Measurements from ENCODE around the gene SNED1. TPM values are rescaled to one million over a fixed set of nuclear protein-coding genes. Genes with fewer than 3 reads are reported as not detected.

The SNED1 gene
- polyA plus RNA-seq (2013, experiment 1 of 2; ENCODE audit: insufficient read length) = 3.1 TPM
- polyA plus RNA-seq (2013, experiment 2 of 2; ENCODE audit: insufficient read length) = 2.9 TPM

DNA sequence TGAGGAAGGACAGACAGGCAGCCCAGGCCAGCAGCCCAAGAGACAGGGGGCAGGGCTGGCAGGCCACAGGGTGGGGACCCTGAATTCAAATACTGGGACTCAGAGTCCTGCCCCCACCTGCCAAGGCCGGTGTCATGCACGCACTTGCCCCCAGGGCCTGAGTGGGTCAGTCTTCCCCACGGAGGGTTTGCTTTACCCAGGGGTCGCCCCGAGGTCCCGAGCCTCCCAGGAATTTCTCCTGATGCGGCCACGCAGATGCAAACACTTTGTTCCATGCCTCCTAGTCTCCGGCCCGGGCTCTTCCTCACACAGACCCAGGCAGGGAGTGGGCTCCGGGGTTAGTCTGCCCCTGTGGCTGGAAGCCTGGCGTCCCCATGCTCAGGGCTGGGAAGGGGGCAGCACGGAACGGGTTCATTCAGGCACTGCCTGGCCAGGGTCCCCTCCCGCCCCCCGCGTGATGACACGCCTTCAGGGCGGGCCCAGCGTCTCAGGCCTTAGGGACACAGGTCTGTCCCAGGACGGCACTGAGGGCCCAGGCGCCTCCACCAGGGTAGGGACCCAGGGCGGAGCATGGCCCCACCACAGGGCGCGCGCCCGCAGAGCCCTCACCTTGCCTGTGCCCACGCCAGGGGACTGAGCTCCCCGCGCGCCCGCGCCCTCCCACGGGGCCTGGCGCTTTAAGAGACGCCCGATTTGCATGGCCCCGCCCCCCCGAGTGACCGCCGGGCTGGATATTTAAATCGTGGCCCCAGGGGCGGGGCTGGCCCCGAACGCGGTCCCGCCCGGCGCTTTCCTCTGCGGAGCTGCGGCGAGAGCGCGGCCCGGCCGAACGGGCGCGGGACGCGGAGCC is at the start of gene SNED1:
Gene SNED1 (plus strand): TSS at position 763 of the 850 bp plus-strand sequence. CDS start 220 bp downstream, outside the sequence.
- peak; percentile 58 for DNase-seq

DNA sequence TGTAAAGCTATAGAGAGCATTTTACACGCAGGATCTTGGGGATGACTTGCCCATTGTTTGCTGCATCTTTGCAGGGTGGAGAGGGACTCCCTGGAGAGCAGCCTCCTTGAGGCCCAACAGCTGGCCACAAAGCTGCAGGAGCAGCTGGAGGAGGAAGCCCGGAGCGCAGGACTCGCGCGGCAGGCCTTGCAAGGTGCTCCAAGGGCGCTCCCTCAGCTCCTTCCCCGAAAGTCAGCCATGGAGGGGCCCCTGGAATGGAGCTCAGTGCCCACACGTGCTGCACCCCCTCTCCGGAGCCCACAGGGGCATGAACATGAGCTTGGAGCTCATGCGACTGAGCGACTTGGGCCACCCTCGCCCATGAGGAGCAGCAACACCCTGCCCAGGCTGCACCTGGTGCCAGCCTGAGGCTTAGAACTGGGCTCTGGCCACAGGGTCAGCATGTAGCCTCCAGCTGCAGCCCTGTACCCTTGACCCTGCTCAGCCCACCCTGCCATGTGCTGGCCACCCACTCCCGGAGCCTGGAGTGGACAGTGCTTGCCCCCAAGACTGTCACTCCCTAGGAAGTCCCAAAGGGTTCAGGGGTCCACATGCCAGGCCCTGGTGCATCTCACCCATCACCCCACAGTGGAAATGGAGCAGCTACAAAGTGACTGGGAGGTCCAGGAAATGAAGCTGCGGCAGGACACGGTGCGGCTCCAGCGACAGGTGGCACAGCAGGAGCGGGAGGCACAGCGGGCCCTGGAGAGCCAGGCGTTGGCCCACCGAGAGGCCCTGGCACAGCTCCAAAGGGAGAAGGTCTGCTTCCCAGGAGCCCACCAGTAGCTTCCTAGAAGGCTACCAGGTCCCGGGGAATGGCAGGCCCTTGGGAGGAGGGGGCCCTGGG is 49.3 kb upstream of the SNED1 start:
- no peak for DNase-seq

GRCh38 chr2:240949791-240950705 is 48.4 kb upstream of the SNED1 start:
- no peak for DNase-seq

- DNase-seq = no peak
These were observed 47.3 kb upstream of the SNED1 start for GRCh38 chr2:240951045-240951594.

- no peak for DNase-seq
These were observed 45.7 kb upstream of the SNED1 start for GRCh38 chr2:240952496-240953246.

GRCh38 chr2:240953426-240954410 is 44.7 kb upstream of the SNED1 start:
- DNase-seq = no peak

GRCh38 chr2:240954436-240955305 is 43.7 kb upstream of the SNED1 start:
- DNase-seq = no peak

GRCh38 chr2:240955306-240956170 is 42.9 kb upstream of the SNED1 start:
- no peak for DNase-seq

DNA sequence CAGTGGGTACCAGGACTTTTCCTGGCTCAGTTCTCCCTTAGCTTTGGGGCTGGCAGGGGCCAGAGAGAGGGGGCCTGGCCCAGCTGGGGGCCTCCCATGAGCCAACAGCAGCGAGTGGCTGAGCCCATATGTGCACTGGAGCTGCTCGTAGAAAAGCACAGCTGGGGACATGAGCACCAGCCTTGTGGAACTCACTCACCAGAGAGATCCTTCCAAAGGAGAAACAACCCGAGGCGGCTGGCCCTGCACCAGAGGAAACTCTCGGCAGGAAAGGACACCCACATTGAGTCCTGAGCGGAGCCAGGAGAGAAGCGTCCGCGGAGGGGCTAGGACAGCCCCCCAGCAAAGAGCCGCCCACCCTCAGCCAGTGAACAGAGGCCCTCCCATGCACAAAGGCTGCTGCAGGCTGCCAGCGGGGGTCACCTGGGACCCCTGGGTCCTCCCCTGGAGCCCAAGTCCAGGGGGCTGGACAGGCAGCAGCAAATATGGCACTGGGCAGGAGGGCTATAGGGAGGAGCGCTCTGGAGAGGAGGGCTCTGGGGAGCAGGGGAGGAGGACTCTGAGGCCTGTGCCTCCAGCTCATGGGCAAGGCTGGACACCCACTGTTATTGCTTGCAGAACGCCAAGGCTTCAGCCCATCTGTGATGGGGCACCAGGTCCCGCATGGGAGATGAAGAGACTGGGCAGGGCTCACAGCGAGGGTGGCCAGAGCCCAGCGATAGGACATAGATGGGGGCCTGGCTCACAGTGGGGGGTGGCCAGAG is 42.1 kb upstream of the SNED1 start:
- no peak for DNase-seq

DNA sequence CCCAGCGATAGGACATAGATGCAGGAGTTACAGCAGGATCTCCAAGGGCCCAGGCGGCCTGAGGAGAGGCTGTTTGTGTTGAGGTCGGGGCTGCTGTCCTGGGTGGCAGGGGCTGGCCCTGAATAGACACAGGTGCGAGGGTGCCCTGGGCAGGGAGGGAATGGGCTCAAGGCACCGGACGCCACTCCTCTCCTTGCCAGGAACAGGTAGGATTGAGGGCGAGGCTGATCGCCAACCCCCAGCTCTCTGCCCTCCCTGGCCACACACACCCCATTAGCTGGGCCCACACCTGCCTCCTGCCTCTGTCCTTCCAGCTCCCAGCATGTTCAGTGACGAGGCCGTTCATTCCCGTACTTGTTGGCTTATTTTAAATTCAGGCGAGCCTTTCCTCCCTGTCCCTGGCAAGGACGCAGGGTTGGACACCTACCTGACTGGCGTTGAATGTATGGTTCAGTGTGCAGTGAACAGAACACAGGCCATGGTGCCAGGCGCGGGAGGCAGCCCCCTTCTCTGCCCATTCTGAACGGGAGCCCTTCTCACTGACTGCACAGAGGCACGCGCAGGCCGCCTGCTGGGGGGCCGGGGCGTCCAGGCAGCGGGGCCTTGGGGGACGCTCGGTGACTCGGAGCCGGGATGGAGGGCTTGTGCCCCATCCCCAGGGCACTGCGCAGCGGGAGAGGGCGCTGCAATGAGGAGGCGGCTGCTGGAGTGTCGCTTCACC is 41.3 kb upstream of the SNED1 start:
- no peak for DNase-seq

DNA sequence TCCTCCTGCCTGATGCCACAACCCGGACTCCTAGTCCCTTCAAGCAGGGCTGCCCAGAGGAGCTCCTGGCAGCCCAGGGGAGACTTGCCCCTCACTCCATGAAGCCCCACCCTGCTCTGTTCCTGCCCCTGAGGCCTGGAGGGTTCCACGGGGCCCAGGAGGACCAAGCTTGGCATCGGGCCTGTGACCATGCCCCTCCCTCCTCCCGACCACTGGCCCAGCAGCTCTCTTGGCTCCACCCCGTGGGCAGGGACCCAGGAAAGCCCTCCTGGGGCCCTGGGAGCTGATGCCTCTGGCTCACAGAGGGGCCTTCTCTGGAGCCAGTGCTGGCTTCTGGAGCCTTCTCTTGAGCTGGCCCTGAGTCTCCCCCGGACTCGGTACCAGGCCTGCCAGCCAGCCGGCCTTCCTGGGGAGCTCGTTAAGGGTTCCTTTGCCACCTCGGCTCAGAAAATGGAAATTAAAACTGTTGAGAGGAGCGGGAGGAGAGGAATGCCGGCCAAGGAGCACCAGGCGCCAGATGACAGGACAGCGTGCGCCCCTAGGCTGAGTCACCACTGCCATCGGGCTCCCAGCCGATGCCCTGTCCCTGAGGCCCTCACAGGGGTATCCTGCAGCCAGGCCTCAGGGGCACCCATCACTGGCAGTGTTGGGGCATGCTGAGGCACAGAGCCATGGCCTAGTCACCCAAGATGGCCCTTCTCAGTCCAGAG is 40.6 kb upstream of the SNED1 start:
- peak; percentile 18 for DNase-seq

DNA sequence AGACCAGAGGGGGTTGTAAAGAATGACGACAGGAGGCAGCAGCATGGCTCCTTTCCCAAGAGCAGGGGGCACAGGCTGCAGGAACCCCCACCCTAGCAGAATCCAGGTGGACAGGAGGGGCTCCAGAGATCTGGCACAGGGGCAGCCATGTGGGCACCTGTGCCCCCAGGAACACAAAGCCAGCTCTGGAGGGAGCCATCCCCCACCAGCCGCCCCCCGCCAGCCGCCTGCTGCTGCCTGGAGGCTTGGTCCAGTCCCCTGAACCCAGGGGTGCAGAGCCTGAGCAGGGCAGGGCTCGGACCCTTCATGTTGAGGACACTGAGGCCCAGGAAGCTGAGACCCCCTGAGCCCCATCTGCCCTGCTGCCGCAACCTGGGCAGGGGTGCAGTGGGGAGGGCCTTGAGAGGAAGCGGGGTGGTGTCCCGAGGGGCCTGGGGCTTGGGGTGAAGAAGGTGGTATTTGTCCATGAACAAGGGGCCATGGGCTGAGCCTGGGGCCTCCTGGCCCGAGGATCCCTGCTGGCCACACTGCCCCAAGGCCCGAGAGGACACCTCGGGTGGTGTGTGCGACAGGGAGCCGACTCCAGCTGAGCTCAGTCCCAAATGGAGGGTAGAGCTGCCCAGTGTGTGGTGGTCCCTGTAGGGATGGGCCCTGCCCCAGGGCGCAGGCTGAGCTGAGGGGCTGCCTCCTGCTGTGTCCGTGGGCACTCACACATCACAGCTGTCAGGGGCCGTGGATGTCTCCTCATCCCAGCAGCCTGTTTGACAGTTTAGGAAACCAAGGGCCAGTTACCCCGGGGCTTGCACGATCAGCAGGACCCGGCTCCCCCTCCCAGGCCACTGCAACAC is 39.8 kb upstream of the SNED1 start:
- DNase-seq = no peak

- DNase-seq = no peak
These were observed 39.0 kb upstream of the SNED1 start for GRCh38 chr2:240959214-240959940.

GRCh38 chr2:240959941-240960308 is 38.5 kb upstream of the SNED1 start:
- no peak for DNase-seq
